ENCODE measurements around the gene MICOS13.

Gene MICOS13

GRCh38 chr19:5665781-5666513 is 14.4 kb downstream of the MICOS13 start:
- DNase-seq, result no peak

GRCh38 chr19:5664515-5664914 is 15.8 kb downstream of the MICOS13 start:
- DNase-seq, result no peak

DNA sequence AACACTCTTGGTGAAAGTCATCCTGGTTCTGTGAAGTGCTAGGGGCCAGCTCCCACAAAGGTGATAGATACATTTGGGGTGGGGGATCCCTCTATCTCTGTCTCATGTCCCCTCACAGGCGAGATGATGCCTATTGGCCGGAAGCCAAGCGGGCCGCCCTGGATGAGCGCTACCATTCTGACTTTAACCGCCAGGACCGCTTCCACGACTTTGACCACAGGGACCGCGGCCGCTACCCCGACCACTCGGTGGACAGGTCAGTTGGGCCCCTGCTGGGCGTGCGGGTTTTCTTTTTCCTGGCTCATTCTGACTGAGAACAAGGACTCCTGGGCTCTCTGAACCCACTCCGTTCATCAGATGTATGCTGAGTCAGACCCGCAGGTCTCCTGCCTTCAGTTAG is 16.4 kb downstream of the MICOS13 start:
- DNase-seq, result no peak

DNA sequence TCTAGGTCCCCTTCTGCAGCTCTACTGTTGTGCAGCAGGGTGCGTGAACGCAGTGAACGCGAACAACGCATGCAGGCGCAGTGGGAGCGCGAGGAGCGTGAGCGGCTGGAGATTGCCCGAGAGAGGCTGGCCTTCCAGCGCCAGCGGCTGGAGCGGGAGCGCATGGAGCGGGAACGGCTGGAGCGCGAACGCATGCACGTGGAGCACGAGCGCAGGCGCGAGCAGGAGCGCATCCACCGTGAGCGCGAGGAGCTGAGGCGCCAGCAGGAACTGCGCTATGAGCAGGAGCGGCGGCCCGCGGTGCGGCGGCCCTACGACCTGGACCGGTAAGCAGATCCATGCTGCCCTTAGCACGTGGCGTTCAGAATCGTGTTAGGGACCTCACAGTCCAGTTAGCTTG is 18.8 kb downstream of the MICOS13 start:
- no peak for DNase-seq

DNA sequence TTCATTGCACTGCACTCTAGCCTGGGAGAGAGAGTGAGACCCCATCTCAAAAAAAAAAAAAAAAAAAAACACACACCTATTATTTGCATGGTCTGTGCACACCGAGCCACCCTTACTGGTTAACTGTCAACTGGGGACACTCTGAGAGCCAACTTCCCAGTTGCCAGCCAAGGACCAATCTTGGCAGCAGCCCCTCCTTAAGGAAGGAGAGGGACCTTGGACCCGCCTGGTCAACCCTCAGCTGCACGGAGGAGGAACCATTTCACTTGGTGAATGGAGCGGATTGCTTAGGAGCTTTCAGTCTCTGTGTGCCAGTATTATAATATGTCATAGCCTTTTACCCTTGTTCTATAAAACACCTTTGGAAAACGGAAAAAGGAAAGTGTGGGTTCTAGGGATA is 24.9 kb downstream of the MICOS13 start:
- DNase-seq, result no peak

- no peak for DNase-seq
Measured at GRCh38 chr19:5654931-5655330, 25.4 kb downstream of the MICOS13 start.

GRCh38 chr19:5652261-5652660 is 28.1 kb downstream of the MICOS13 start:
- DNase-seq, result no peak

- no peak for DNase-seq
Measured at GRCh38 chr19:5651361-5651760, 29.0 kb downstream of the MICOS13 start.

DNA sequence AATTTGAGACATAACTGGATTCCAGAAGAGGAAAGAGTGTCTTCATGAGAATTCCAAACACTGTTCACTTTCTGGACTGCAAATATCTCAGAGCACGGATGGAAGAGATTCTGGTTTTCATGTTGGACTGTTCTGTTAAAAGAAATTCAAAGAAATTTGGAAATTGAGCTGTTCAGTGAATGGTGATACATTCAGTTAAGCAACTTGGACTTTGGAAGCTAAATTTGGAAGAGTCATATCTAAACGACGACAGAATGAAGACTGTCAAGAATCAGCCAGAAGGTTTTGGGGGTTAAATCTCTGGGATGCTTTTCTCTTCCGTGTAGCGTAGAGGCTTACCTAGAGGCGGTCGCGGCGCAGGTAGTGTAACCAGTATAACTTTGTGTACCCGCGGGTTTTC is 31.9 kb downstream of the MICOS13 start:
- no peak for DNase-seq

- no peak for DNase-seq
Measured at GRCh38 chr19:5646703-5647102, 33.6 kb downstream of the MICOS13 start.

- no peak for DNase-seq
Measured at GRCh38 chr19:5645409-5645808, 34.9 kb downstream of the MICOS13 start.

GRCh38 chr19:5644037-5644436 is 36.3 kb downstream of the MICOS13 start:
- DNase-seq, result no peak

DNA sequence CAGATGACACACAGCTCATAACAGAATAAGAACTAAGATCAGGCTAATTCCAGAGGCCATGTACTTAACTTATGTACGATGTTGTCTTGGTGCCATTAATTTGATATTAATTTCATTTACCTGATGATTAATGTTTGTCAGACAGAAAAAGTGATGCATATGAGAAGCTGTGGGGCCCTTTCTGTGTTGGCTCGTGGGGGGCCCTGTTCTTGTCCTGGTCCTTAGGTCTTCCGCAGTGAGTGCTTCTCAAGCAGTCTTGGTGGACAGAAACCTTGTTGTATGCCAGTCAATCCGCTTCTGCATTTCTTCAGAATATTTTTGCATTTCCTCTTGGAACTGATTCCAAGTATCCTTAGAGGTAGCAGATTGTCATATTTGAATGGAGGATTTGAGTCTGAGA is 37.3 kb downstream of the MICOS13 start:
- no peak for DNase-seq

- DNase-seq, result no peak
Measured at GRCh38 chr19:5642204-5642603, 38.1 kb downstream of the MICOS13 start.

GRCh38 chr19:5641171-5641570 is 39.1 kb downstream of the MICOS13 start:
- DNase-seq, result no peak

- no peak for DNase-seq
Measured at GRCh38 chr19:5637971-5638370, 42.3 kb downstream of the MICOS13 start.

- no peak for DNase-seq
Measured at GRCh38 chr19:5635427-5635826, 44.9 kb downstream of the MICOS13 start.

DNA sequence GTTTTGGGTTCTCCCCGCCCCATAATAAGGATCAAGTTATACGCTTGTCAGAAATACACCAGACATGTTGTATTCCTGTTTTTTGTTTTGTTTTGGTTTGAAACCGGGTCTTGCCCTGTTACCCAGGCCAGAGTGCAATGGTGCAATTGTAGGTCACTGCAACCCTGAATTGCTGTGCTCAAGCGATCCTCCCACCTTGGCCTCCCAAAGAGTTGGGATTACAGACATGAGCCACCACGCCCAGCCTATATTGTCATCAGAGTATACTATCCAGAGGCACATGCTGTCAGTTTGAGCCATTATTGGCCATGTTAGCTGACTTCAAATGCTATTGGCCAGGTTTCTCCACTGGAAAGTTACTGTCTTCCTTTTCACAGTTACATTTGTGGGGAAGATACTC is 47.7 kb downstream of the MICOS13 start:
- DNase-seq, result no peak

DNA sequence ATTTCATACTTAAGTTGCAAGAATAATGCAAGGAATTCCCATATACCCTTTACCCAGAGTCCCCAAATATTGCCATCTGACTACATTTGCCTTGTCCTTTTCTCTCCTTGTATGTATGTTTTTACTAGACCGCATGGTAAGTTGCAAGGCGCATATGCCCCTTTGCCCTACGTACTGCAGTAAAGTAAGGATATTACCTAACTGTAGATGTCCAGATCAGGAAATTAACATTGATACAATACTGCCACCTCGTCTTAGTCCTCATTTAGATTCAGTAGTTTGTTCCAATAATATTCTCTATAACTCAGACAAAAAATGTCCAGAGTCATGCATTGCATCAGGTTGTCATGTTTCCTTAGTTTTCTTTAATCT is 48.1 kb downstream of the MICOS13 start:
- DNase-seq, result no peak

- no peak for DNase-seq
Measured at GRCh38 chr19:5631567-5632240, 48.6 kb downstream of the MICOS13 start.

GRCh38 chr19:5628919-5629481 is 51.3 kb downstream of the MICOS13 start:
- no peak for DNase-seq

- no peak for DNase-seq
Measured at GRCh38 chr19:5628461-5628860, 51.9 kb downstream of the MICOS13 start.

Data from CD4-positive, alpha-beta T cell treated with Interleukin-6 for 4 hours (primary cell).